GM19397 (cell line): ENCODE results near the gene MED19.
"Not testable (repeated sequence)": the region's sequence is repeated elsewhere in the genome, so short reads cannot be mapped to it uniquely, and the experiment has no call there.

ENCODE experiments used
- ATAC-seq: cut with Tn5 transposase; IDR thresholded peaks from one replicate; pipeline ENCODE4 v1.9.1; 2021; ENCODE audit warnings: mild to moderate bottlenecking, moderate library complexity; ENCODE audit not compliant: unreplicated experiment

The MED19 gene

GRCh38 chr11:57711414-57712255, at the start of gene MED19:
MED19 (minus strand) TSS chr11:57712215; CDS start chr11:57712179, 36 bp downstream.
- peak; percentile 38 for ATAC-seq

- no peak for ATAC-seq
Observed at GRCh38 chr11:57758174-57758573, 46.2 kb upstream of the MED19 start.

GRCh38 chr11:57752954-57753353, 40.9 kb upstream of the MED19 start:
- no peak for ATAC-seq

GRCh38 chr11:57751676-57752253, 39.8 kb upstream of the MED19 start, which contains the start of gene BTBD18:
BTBD18 (minus strand) TSS chr11:57751819; CDS start chr11:57751188, 631 bp downstream.
- ATAC-seq: no peak

- no peak for ATAC-seq
Observed at GRCh38 chr11:57751176-57751575, 39.2 kb upstream of the MED19 start.

- ATAC-seq: no peak
Observed at GRCh38 chr11:57746920-57747319, 34.9 kb upstream of the MED19 start.

GRCh38 chr11:57745206-57745605, 33.2 kb upstream of the MED19 start:
- no peak for ATAC-seq

GRCh38 chr11:57744357-57744756, 32.3 kb upstream of the MED19 start:
- ATAC-seq: no peak

- ATAC-seq: no peak
Observed at GRCh38 chr11:57742087-57742452, 30.1 kb upstream of the MED19 start.

- peak; percentile 90 for ATAC-seq
Observed at GRCh38 chr11:57741132-57742086, 29.4 kb upstream of the MED19 start, which contains the start of gene SELENOH. SELENOH (plus strand) TSS chr11:57741491; CDS start chr11:57741596, 105 bp downstream.

- ATAC-seq: no peak
Observed at GRCh38 chr11:57735619-57736298, 23.7 kb upstream of the MED19 start.

- ATAC-seq: no peak
Observed at GRCh38 chr11:57732661-57733060, 20.6 kb upstream of the MED19 start.

- ATAC-seq: no peak
Observed at GRCh38 chr11:57729479-57729878, 17.5 kb upstream of the MED19 start.

GRCh38 chr11:57728829-57729228, 16.8 kb upstream of the MED19 start:
- no peak for ATAC-seq

GRCh38 chr11:57727185-57727584, 15.2 kb upstream of the MED19 start:
- no peak for ATAC-seq

- ATAC-seq: not testable (repeated sequence)
Observed at GRCh38 chr11:57716726-57717125, 4.7 kb upstream of the MED19 start.

- ATAC-seq: no peak
Observed at GRCh38 chr11:57713835-57714234, 1.8 kb upstream of the MED19 start.

- ATAC-seq: peak; percentile 90
Observed at GRCh38 chr11:57712256-57713150, 488 bp upstream of the MED19 start, which contains the start of gene TMX2. TMX2 (plus strand) TSS chr11:57712593; CDS start chr11:57712619, 26 bp downstream.

GRCh38 chr11:57709802-57710367, 2.1 kb downstream of the MED19 start:
- ATAC-seq: no peak
